GM23248 (cell line): Measurements from ENCODE around the gene R3HDM2.

ENCODE experiments used
- EZH2 ChIP-seq: fragments of 200-600 bp; sonication (generic); IDR thresholded peaks from 2 replicates; pipeline ENCODE4 v1.6.1; 2018; ENCODE audit warnings: antibody characterized with exemption, mild to moderate bottlenecking; ENCODE audit not compliant: insufficient read depth, poor library complexity, severe bottlenecking
- EZH2phosphoT487 ChIP-seq: fragments of 200-600 bp; sonication (generic); IDR thresholded peaks from 2 replicates; pipeline ENCODE4 v1.6.1; 2018; ENCODE audit warnings: antibody characterized with exemption, moderate library complexity, mild to moderate bottlenecking, low read depth; ENCODE audit not compliant: insufficient read depth

- TF ChIP-seq EZH2phosphoT487: no peak
- no peak for TF ChIP-seq EZH2
These were observed 168.6 kb downstream of the R3HDM2 start for GRCh38 chr12:57262126-57262822.
